ENCODE results near the gene NHP2.

- TF ChIP-seq CTCF (conservative IDR thresholded peaks at IDR 0.05; ENCODE audit: low read depth in 2 of 2) (no peak), EZH2 (IDR thresholded peaks at IDR 0.05; ENCODE audit: low read depth, unreplicated experiment) (no peak), POLR2AphosphoS5 (IDR thresholded peaks at IDR 0.05; ENCODE audit: low read depth) (no peak), ZNF331 (CRISPR knock-in tag; IDR thresholded peaks at IDR 0.05; ENCODE audit: low read depth) (no peak), CREB1 (CRISPR knock-in tag; IDR thresholded peaks at IDR 0.05; ENCODE audit: low read depth) (no peak)
These were observed 12.1 kb downstream of the NHP2 start for GRCh38 chr5:178141550-178141949.
